ENCODE results near the gene PANK3.

PANK3 gene

DNA sequence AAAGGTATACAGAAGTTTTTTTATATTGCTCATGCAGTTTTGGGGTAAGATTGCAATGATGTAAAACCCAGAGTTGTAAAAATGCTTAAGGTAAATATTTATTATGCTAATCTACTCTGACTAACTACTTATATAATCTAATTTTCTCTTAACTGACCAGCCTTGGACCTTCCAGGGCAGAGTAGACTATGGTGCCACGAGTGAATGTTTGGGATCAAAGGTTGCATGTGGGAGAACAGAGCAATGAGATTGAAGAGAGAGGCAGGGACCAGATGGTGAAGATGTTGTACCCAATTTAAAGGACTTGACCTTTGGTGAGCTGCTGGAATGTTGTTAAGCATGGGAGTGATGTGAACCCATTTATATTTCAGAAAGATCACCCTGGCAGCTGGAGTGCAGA is 34.8 kb upstream of the PANK3 start:
- H2BK15ac ChIP-seq (ENCODE audit: low read depth, poor library complexity, severe bottlenecking): no peak overlapping the region
- H3K14ac ChIP-seq (ENCODE audit: low read length in 2 of 2): no peak overlapping the region
- no peak for DNase-seq
- no peak overlapping the region for H2BK5ac ChIP-seq (ENCODE audit: low read depth, low read length, poor library complexity, severe bottlenecking)
- H3K4me3 ChIP-seq (ENCODE audit: insufficient read depth in 1 of 2, low read depth in 1 of 2, low read length in 2 of 2): no peak overlapping the region
- no peak overlapping the region for H2AFZ ChIP-seq (ENCODE audit: low read depth, low read length)
- H3K9ac ChIP-seq (ENCODE audit: low read length): no peak overlapping the region
- no peak overlapping the region for H2BK12ac ChIP-seq (ENCODE audit: low read length in 2 of 2)
- no peaks in the 10 kb centered on the region for H3K79me1 ChIP-seq (replicated peaks; ENCODE audit: low read length, poor library complexity, severe bottlenecking)
- no peak overlapping the region for H3K23ac ChIP-seq (ENCODE audit: low read length in 2 of 2)
- H4K91ac ChIP-seq (ENCODE audit: low read length): no peak overlapping the region
- no peak overlapping the region for H2AK5ac ChIP-seq (ENCODE audit: low read length, severe bottlenecking)
- WGBS: 51% methylated on average over 1 of the region's 1 CpG
- no peak overlapping the region for H3K4ac ChIP-seq (ENCODE audit: low read depth in 1 of 2, low read length in 2 of 2)
- H3K4me2 ChIP-seq (ENCODE audit: low read length, poor library complexity, severe bottlenecking): no peak overlapping the region
- no peak overlapping the region for H2BK120ac ChIP-seq (ENCODE audit: low read depth, low read length)
- no peak overlapping the region for H3K18ac ChIP-seq (ENCODE audit: low read depth in 1 of 2, low read length in 2 of 2)
- no peaks in the 10 kb centered on the region for H3K4me1 ChIP-seq (ENCODE audit: control insufficient read depth, insufficient read depth, low read depth, low read length)
- no peak overlapping the region for H4K8ac ChIP-seq (ENCODE audit: low read length)
- H3K36me3 ChIP-seq (ENCODE audit: control insufficient read depth in 1 of 2, insufficient read depth in 2 of 2, low read depth in 1 of 2, low read length in 2 of 2): no peaks in the 10 kb centered on the region
- no peaks in the 10 kb centered on the region for H3K27me3 ChIP-seq (ENCODE audit: control insufficient read depth in 1 of 2, insufficient read depth in 1 of 2, low read length in 2 of 2)
- no peak overlapping the region for H3K27ac ChIP-seq (ENCODE audit: low read length, poor library complexity, severe bottlenecking)
- H3K9me3 ChIP-seq (ENCODE audit: control insufficient read depth, low read length): no peaks in the 10 kb centered on the region

DNA sequence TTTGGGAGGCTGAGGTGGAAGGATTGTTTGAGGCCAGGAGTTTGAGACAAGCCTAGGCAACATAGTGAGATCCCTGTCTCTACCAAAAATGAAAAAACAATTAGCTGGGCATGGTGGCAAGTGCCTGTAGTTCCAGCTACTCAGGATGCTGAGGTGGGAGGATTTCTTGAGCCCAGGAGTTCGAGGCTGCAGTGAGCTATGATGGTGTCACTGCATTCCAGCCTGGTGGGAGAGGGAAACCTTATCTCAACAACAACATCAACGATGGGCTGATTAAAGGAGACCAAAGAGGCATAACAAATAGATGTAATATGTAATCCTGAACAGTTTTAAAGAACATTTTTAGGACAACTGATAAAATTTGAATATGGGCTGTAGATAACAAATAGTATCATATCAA is 34.2 kb upstream of the PANK3 start:
- no peak overlapping the region for H3K4ac ChIP-seq (ENCODE audit: low read depth in 1 of 2, low read length in 2 of 2)
- H2BK120ac ChIP-seq (ENCODE audit: low read depth, low read length): no peak overlapping the region
- no peak overlapping the region for H3K9ac ChIP-seq (ENCODE audit: low read length)
- no peak for DNase-seq
- H3K14ac ChIP-seq (ENCODE audit: low read length in 2 of 2): no peak overlapping the region
- H3K79me1 ChIP-seq (replicated peaks; ENCODE audit: low read length, poor library complexity, severe bottlenecking): no peaks in the 10 kb centered on the region
- H3K4me1 ChIP-seq (ENCODE audit: control insufficient read depth, insufficient read depth, low read depth, low read length): no peaks in the 10 kb centered on the region
- H3K36me3 ChIP-seq (ENCODE audit: control insufficient read depth in 1 of 2, insufficient read depth in 2 of 2, low read depth in 1 of 2, low read length in 2 of 2): no peaks in the 10 kb centered on the region
- H4K91ac ChIP-seq (ENCODE audit: low read length): no peak overlapping the region
- no peaks in the 10 kb centered on the region for H3K9me3 ChIP-seq (ENCODE audit: control insufficient read depth, low read length)
- H3K4me3 ChIP-seq (ENCODE audit: insufficient read depth in 1 of 2, low read depth in 1 of 2, low read length in 2 of 2): no peak overlapping the region
- H2AK5ac ChIP-seq (ENCODE audit: low read length, severe bottlenecking): no peak overlapping the region
- no peak overlapping the region for H2BK15ac ChIP-seq (ENCODE audit: low read depth, poor library complexity, severe bottlenecking)
- no peak overlapping the region for H2BK12ac ChIP-seq (ENCODE audit: low read length in 2 of 2)
- no peak overlapping the region for H4K8ac ChIP-seq (ENCODE audit: low read length)
- no peak overlapping the region for H2BK5ac ChIP-seq (ENCODE audit: low read depth, low read length, poor library complexity, severe bottlenecking)
- no peak overlapping the region for H3K4me2 ChIP-seq (ENCODE audit: low read length, poor library complexity, severe bottlenecking)
- no peak overlapping the region for H3K27ac ChIP-seq (ENCODE audit: low read length, poor library complexity, severe bottlenecking)
- no peaks in the 10 kb centered on the region for H3K27me3 ChIP-seq (ENCODE audit: control insufficient read depth in 1 of 2, insufficient read depth in 1 of 2, low read length in 2 of 2)
- H3K23ac ChIP-seq (ENCODE audit: low read length in 2 of 2): no peak overlapping the region
- H3K18ac ChIP-seq (ENCODE audit: low read depth in 1 of 2, low read length in 2 of 2): no peak overlapping the region
- 40% methylated on average over 1 of the region's 2 CpGs for WGBS
- H2AFZ ChIP-seq (ENCODE audit: low read depth, low read length): no peak overlapping the region

DNA sequence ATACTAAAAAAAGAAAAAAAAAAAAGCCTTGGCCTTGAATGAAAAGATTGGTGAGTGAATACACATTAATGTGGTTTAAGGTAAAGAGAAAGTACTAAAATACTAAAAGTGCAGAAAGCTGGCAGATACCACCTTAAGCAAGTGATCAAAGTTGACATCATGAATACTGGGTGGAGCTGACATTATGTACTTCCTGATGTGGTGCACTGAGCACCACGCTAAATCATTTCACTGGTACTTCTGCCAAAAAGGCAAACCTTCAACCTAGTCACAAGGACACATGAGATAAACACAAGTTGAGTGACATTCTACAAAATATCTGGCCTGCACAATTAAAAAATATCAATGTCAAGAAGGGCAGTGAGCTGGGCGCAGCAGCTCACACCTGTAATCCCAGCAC is 33.8 kb upstream of the PANK3 start:
- H3K79me1 ChIP-seq (replicated peaks; ENCODE audit: low read length, poor library complexity, severe bottlenecking): no peaks in the 10 kb centered on the region
- H3K14ac ChIP-seq (ENCODE audit: low read length in 2 of 2): no peak overlapping the region
- H4K91ac ChIP-seq (ENCODE audit: low read length): no peak overlapping the region
- no peak overlapping the region for H2AFZ ChIP-seq (ENCODE audit: low read depth, low read length)
- no peak overlapping the region for H3K4ac ChIP-seq (ENCODE audit: low read depth in 1 of 2, low read length in 2 of 2)
- H3K9ac ChIP-seq (ENCODE audit: low read length): no peak overlapping the region
- no peaks in the 10 kb centered on the region for H3K27me3 ChIP-seq (ENCODE audit: control insufficient read depth in 1 of 2, insufficient read depth in 1 of 2, low read length in 2 of 2)
- no peak overlapping the region for H3K27ac ChIP-seq (ENCODE audit: low read length, poor library complexity, severe bottlenecking)
- H3K4me3 ChIP-seq (ENCODE audit: insufficient read depth in 1 of 2, low read depth in 1 of 2, low read length in 2 of 2): no peak overlapping the region
- DNase-seq: no peak
- no peak overlapping the region for H2BK5ac ChIP-seq (ENCODE audit: low read depth, low read length, poor library complexity, severe bottlenecking)
- no peak overlapping the region for H3K4me2 ChIP-seq (ENCODE audit: low read length, poor library complexity, severe bottlenecking)
- no peaks in the 10 kb centered on the region for H3K4me1 ChIP-seq (ENCODE audit: control insufficient read depth, insufficient read depth, low read depth, low read length)
- no peak overlapping the region for H2AK5ac ChIP-seq (ENCODE audit: low read length, severe bottlenecking)
- no peak overlapping the region for H3K23ac ChIP-seq (ENCODE audit: low read length in 2 of 2)
- H2BK120ac ChIP-seq (ENCODE audit: low read depth, low read length): no peak overlapping the region
- no peaks in the 10 kb centered on the region for H3K9me3 ChIP-seq (ENCODE audit: control insufficient read depth, low read length)
- H4K8ac ChIP-seq (ENCODE audit: low read length): no peak overlapping the region
- H2BK12ac ChIP-seq (ENCODE audit: low read length in 2 of 2): no peak overlapping the region
- no peak overlapping the region for H2BK15ac ChIP-seq (ENCODE audit: low read depth, poor library complexity, severe bottlenecking)
- WGBS: 92% methylated on average over 2 of the region's 2 CpGs
- H3K18ac ChIP-seq (ENCODE audit: low read depth in 1 of 2, low read length in 2 of 2): no peak overlapping the region
- H3K36me3 ChIP-seq (ENCODE audit: control insufficient read depth in 1 of 2, insufficient read depth in 2 of 2, low read depth in 1 of 2, low read length in 2 of 2): no peaks in the 10 kb centered on the region

DNA sequence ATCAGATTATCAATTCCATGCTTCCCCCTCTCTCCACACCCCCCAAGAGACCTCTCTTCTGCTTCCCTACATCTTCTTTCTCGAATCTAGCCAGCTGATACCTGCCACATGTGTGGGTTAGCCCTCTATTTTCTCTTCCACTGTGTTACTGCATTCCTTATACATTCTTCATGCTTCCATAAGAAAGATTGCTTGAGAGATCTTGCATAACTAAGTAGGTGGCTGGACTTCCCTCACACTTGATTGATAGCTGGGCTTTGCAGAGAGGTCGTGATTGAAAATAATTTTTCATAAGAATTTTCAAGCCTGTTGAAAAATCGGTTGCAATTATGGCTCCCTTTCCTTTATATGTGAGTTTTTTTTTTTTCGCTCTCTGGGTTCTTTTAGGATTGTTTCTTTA is 33.0 kb upstream of the PANK3 start:
- no peak overlapping the region for H2AK5ac ChIP-seq (ENCODE audit: low read length, severe bottlenecking)
- no peak overlapping the region for H3K4me2 ChIP-seq (ENCODE audit: low read length, poor library complexity, severe bottlenecking)
- H2BK5ac ChIP-seq (ENCODE audit: low read depth, low read length, poor library complexity, severe bottlenecking): no peak overlapping the region
- no peaks in the 10 kb centered on the region for H3K79me1 ChIP-seq (replicated peaks; ENCODE audit: low read length, poor library complexity, severe bottlenecking)
- H2BK15ac ChIP-seq (ENCODE audit: low read depth, poor library complexity, severe bottlenecking): no peak overlapping the region
- no peak overlapping the region for H3K9ac ChIP-seq (ENCODE audit: low read length)
- no peak overlapping the region for H2AFZ ChIP-seq (ENCODE audit: low read depth, low read length)
- 69% methylated on average over 4 of the region's 4 CpGs for WGBS
- no peak overlapping the region for H3K23ac ChIP-seq (ENCODE audit: low read length in 2 of 2)
- H2BK12ac ChIP-seq (ENCODE audit: low read length in 2 of 2): no peak overlapping the region
- no peak overlapping the region for H3K4me3 ChIP-seq (ENCODE audit: insufficient read depth in 1 of 2, low read depth in 1 of 2, low read length in 2 of 2)
- H3K9me3 ChIP-seq (ENCODE audit: control insufficient read depth, low read length): no peaks in the 10 kb centered on the region
- H3K36me3 ChIP-seq (ENCODE audit: control insufficient read depth in 1 of 2, insufficient read depth in 2 of 2, low read depth in 1 of 2, low read length in 2 of 2): no peaks in the 10 kb centered on the region
- no peak overlapping the region for H3K18ac ChIP-seq (ENCODE audit: low read depth in 1 of 2, low read length in 2 of 2)
- no peak overlapping the region for H3K14ac ChIP-seq (ENCODE audit: low read length in 2 of 2)
- H3K27ac ChIP-seq (ENCODE audit: low read length, poor library complexity, severe bottlenecking): no peak overlapping the region
- no peak overlapping the region for H2BK120ac ChIP-seq (ENCODE audit: low read depth, low read length)
- no peaks in the 10 kb centered on the region for H3K4me1 ChIP-seq (ENCODE audit: control insufficient read depth, insufficient read depth, low read depth, low read length)
- no peak for DNase-seq
- H4K8ac ChIP-seq (ENCODE audit: low read length): no peak overlapping the region
- no peaks in the 10 kb centered on the region for H3K27me3 ChIP-seq (ENCODE audit: control insufficient read depth in 1 of 2, insufficient read depth in 1 of 2, low read length in 2 of 2)
- no peak overlapping the region for H4K91ac ChIP-seq (ENCODE audit: low read length)
- H3K4ac ChIP-seq (ENCODE audit: low read depth in 1 of 2, low read length in 2 of 2): no peak overlapping the region
